ENCODE measurements around the gene UBE2V1.
"Not testable (repeated sequence)": the region's sequence is repeated elsewhere in the genome, so short reads cannot be mapped to it uniquely, and the experiment has no call there.

The UBE2V1 gene

GRCh38 chr20:50137702-50138101, 24.8 kb upstream of the UBE2V1 start:
- DNase-seq (ENCODE audit: low spot score) = not testable (repeated sequence)

DNA sequence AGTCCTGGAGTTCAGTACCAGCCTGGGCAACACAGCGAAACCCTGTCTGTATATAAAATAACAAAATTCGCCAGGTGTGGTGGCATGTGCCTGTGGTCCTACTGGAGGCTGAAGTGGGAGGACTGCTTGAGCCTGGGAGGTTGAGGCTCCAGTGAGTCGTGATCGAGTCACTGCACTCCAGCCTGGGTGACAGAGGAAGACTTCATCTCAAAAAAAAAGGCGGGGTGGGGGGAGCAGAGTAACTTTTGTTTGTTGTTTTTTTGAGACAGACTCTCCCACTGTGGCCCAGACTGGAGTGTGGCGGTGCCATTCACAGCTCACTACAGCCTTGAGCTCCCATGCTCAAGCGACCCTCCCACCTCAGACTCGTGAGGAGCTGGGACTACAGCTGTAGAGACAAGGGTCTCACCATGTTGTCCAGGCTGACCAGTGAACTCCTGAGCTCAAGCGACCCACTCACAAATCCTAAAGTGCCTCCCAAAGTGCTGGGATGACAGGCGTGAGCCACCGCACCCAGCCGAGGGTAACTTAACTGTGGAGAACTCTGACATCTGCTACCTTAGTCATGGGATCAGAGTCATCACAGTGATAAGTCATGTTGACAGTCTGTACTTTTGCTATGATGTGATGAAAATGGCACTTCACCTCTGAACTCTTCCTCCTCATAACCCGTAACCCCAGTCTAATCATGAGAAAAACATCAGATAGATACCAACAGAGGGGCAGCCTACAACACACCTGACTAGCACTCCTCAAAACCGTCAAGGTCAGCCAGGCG, 24.1 kb upstream of the UBE2V1 start:
- peak; percentile 79 for DNase-seq (ENCODE audit: low spot score)

- not testable (repeated sequence) for DNase-seq (ENCODE audit: low spot score)
Observed at GRCh38 chr20:50135157-50135556, 22.2 kb upstream of the UBE2V1 start.

GRCh38 chr20:50133474-50134217, 20.7 kb upstream of the UBE2V1 start:
- DNase-seq (ENCODE audit: low spot score) = no peak

- DNase-seq (ENCODE audit: low spot score) = no peak
Observed at GRCh38 chr20:50133041-50133440, 20.1 kb upstream of the UBE2V1 start.

- no peak for DNase-seq (ENCODE audit: low spot score)
Observed at GRCh38 chr20:50130995-50131394, 18.0 kb upstream of the UBE2V1 start.

- DNase-seq (ENCODE audit: low spot score) = no peak
Observed at GRCh38 chr20:50130356-50130723, 17.4 kb upstream of the UBE2V1 start.

- peak; percentile 34 for DNase-seq (ENCODE audit: low spot score)
Observed at GRCh38 chr20:50129662-50130355, 16.9 kb upstream of the UBE2V1 start.

DNA sequence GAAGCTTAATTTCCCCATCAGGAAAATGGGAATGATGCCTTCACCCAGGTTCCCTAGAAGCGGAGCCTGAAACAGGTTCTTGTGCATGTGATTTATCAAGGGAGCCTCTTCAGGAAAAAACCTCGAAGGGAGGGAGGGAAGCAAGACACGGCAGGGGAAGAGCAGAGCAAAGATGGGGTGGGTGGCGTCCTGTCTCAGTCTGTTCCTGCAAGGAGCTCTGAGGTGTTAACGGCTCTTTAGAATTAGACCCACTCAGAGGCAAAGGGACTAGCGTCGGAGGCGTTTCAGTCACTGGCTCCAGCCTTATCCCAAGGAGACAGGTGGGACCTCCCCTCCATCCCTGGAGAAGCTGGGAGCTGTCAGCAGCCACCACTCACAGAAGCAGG, 15.6 kb upstream of the UBE2V1 start:
- DNase-seq (ENCODE audit: low spot score) = no peak

DNA sequence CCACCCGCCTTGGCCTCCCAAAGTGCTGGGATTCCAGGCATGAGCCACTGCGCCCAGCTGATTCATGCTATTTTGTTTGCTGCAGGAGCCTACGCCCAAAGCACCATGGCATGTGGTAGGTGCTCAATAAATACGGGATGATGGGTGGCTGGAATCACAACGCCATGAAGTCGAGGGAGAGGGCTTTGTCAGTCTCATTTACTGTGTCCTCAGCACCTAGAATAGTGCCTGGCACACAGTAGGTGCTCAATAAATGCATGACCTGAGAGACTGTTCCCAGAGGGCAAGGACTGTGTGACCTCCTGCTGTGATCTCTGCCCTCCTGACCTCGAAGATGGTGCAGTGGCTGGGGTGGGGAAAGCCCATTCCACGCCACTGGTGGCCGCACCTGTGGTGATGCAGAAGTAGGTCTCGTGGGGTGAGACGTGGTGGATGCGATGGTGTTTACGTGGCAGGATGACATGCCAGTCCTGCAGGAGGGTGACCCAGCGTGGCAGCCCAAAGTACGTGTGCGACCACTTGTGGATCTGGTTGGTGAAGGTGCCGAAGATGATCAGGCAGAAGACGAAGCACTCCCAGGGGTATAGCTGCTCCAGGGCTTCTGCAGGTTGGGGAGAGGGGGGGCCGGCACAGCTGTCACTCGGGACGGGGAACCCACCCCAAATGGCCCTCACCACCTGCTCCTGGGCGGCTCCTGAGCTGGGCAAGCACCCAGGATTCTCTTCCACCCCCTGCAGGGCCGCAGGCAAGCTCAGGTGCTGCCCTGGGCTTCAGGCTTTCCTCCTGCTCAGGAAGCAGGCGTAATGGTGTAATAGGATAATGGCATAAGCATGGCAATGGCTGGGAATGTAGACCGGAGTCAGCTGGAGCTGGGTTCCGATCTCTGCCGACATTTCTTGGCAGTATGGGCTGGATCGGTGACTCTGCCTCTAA, 14.9 kb upstream of the UBE2V1 start:
- no peak for DNase-seq (ENCODE audit: low spot score)

DNA sequence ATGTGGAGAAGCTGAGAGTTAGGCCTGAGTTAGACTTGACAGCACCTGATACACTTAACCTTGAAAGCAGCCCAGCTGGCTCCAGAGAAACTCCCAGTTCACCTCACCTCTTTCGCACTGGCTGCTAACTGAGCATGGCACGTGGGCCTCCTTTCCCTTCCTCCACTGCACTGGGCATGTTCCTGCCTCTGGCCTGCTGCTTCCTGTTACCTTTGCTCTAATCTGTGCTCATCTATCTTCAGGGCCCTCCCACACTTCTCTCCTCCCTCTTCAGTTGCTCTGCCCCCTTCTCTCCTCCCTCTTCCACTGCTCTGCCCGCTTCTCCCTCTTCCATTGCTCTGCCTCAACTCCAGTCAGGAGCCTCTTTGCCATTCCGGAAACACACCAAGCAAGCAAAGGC, 13.7 kb upstream of the UBE2V1 start:
- DNase-seq (ENCODE audit: low spot score) = no peak

DNA sequence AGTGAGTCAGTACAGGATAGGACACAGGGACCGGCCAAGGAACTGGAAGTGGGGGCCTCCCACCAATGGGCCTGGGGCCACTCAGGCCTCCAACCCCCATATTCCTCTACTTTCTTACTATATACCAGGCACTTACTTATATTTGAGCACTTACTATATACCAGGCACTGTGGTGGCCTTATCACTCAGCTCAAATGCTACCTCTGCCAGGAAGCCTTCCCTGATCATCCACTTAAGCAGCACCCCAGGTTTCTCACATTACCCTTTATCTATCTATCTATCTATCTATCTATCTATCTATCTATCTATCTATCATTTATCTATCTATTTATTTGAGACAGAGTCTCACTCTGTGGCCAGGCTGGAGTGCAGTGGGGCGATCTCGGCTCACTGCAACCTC, 12.3 kb upstream of the UBE2V1 start:
- DNase-seq (ENCODE audit: low spot score) = no peak

DNA sequence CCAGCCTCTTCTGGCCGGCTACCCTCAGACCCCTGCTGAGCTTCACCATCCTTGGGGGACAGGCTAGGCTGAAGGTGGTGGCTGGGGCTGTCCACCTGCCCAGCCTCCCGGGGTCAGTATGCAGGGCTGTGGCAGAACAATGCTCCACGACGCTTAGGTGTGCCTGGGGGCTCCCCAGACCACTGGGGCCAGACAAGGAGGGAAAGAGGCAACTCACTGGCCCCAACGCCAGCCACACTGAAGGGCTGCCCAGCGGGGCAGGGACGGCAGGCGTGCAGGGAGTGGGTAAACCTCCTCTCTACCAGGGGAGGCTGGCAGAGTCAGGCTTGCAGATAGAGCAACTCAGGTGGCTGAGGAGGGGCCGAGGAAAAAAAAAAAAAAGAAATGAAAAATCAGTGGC, 11.5 kb upstream of the UBE2V1 start:
- no peak for DNase-seq (ENCODE audit: low spot score)

DNA sequence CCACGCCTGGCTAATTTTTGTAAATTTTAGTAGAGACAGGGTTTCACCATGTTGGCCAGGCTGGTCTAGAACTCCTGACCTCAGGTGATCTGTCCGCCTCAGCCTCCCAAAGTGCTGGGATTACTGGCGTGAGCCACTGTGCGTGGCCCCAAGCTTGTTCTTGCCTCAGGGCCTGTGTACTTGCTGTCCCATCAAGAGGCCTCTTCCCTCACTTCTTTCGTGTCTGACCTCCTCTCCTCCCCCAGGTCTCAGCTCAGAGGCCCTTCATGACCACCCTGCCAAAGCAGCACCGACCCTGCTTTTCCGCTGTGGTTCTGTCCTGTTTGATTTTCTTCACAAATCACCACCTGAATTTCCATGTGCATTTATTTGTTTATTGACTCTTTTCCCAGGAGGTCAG, 10.5 kb upstream of the UBE2V1 start:
- DNase-seq (ENCODE audit: low spot score) = no peak

- DNase-seq (ENCODE audit: low spot score) = no peak
Observed at GRCh38 chr20:50122763-50123162, 9.8 kb upstream of the UBE2V1 start.

DNA sequence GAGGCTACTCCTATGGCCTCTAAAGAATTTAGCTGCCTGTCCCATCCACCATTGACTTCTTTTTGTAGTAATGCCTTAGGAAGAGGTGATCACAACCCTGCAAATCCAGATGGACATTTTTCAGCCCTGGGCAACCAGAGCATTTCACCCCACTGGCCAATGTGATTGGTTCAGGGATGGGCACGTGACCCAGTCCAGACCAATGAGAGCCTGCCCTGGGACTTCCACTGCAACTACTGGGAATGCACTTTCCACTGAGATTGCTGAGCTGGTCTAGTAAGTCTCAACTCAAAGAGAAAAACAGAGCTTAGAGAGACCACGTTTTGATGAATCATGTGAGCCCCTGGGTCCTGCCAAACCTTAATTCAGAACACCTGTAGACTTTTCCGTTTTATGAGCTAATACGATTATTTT, 8.9 kb upstream of the UBE2V1 start:
- peak; percentile 60 for DNase-seq (ENCODE audit: low spot score)

DNA sequence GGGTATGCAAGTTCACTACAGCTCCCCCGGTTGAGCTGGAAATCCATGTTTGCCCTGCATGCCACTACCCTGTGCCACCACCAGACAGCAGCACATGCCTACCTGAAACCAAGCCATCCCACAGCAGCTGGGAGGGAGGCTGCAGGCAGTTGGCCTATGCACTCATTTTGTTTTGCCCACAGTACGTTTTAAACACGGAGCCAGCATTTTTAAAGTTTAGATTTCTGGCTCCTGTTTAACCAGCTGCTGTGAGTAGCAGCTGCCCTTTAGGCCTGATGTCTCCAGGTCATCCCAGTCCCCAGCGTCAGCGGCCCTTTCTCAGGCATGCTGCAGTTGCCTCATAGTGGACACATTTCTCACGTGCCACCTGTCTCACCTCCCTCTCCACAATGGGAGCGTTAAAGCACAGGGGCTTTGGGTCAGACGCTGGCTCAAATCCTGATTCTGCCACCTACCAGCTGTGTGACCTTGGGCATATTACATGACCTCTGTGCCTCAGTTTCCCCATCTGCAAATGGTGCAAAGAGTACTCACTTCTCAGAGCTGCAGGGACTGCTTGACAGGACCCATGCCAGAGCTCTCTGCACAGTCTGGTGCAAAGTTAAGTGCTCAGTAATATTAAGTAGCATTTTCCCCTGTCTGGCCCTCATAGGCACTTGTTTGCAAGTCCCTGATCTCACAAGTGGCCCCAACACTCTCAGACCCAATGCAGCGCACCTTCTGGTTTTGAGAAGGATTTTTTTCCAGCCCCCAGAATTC, 8.2 kb upstream of the UBE2V1 start:
- DNase-seq (ENCODE audit: low spot score) = peak; percentile 75

GRCh38 chr20:50118203-50118602, 5.3 kb upstream of the UBE2V1 start:
- DNase-seq (ENCODE audit: low spot score) = no peak

DNA sequence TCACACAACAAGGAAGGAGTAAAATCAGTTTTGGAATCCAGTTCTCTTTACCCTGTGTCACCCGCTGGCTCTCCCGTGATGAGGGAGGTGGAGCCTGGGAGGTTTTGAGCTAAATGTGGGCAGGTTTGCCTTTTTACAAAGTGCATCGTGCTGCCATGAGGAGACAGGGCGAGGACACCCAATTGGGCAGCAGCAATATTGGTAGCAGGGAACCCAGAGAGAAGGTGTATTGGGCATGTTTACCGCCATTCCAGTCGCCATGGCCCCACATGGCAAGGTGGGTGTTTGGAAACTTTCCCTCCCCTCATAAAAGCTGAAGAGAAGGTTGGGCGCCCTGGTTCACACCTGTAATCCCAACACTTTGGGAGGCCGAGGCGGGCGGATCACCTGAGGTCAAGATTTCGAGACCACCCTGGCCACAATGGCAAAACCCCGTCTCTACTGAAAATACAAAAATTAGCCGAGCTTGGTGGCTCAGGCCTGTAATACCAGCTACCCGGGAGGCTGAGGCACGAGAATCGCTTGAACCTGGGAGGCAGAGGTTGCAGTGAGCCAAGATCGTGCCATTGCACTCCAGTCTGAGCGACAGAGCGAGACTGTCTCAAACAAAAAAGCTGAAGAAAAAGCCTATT, 3.5 kb upstream of the UBE2V1 start:
- no peak for DNase-seq (ENCODE audit: low spot score)

GRCh38 chr20:50115591-50116367, 2.8 kb upstream of the UBE2V1 start:
- peak; percentile 100 for DNase-seq (ENCODE audit: low spot score)
